Vagina (tissue), 2 donors: Measurements from ENCODE around the gene ENTPD1. TPM values are rescaled to one million over a fixed set of nuclear protein-coding genes. Genes with fewer than 3 reads are reported as not detected.

Source experiments
- DNase-seq, 2 donors: peaks; one replicate each; pipeline ENCODE4 v3.0.0-alpha.2; 2017; ENCODE audit errors: extremely low spot score in 2 of 2
- H3K27ac ChIP-seq: fragments of 200-600 bp; sonication (generic); one replicate; pipeline ENCODE4 v1.5.1; 2019
- H3K27me3 ChIP-seq: fragments of 200-600 bp; sonication (generic); one replicate; pipeline ENCODE4 v1.5.1; 2019
- H3K36me3 ChIP-seq, 2 donors: fragments of 200-600 bp; sonication (generic); one replicate each; pipeline ENCODE4 v1.5.1; 2017 to 2019
- H3K4me1 ChIP-seq: fragments of 200-600 bp; sonication (generic); one replicate; pipeline ENCODE4 v1.5.1; 2019
- H3K4me3 ChIP-seq, 2 donors: fragments of 200-600 bp; sonication (generic); 1 replicate in 1 of 2; 2 replicates in 1 of 2; pipeline ENCODE4 v1.5.1; 2016 to 2019
- H3K9me3 ChIP-seq: fragments of 200-600 bp; sonication (generic); one replicate; pipeline ENCODE4 v1.5.1; 2019
- POLR2A ChIP-seq, 2 donors: fragments of 450-650 bp; IDR thresholded peaks; one replicate each; pipeline ENCODE4 v1.6.1; 2017; ENCODE audit warnings: antibody characterized with exemption in 2 of 2, mild to moderate bottlenecking in 2 of 2, moderate library complexity in 2 of 2
- POLR2AphosphoS5 ChIP-seq, 2 donors: sonication (generic); formaldehyde crosslinking; IDR thresholded peaks; one replicate each; pipeline ENCODE4 v1.9.0; 2017; ENCODE audit warnings: antibody characterized with exemption in 2 of 2, mild to moderate bottlenecking in 2 of 2, low read depth in 1 of 2; ENCODE audit not compliant: insufficient read depth in 1 of 2
- intact Hi-C: fragments of 100-400 bp; cut with DNase I; formaldehyde crosslinking; loops from one replicate; pipeline ENCODE4 v1.15.1; 2023
- total RNA-seq: library from RNA; depleted of rRNA; stranded (reverse); fragments of >200 nt; gene quantifications from one replicate; pipeline ENCODE4 v1.2.3, GENCODE V29; 2016
- TF ChIP-seq, protein P1 (sequence below), 3 experiments: fragments of 450-650 bp in 2 of 3; fragments of 200-600 bp in 1 of 3; sonication (generic) in 1 of 3; IDR thresholded peaks; one replicate each; pipeline ENCODE4 v1.5.1; 2017 to 2019; ENCODE audit warnings: antibody characterized with exemption in 3 of 3, mild to moderate bottlenecking in 2 of 3, moderate library complexity in 2 of 3

Gene ENTPD1
- total RNA-seq, 1 donor from 2014 or later = 17.7 TPM

DNA sequence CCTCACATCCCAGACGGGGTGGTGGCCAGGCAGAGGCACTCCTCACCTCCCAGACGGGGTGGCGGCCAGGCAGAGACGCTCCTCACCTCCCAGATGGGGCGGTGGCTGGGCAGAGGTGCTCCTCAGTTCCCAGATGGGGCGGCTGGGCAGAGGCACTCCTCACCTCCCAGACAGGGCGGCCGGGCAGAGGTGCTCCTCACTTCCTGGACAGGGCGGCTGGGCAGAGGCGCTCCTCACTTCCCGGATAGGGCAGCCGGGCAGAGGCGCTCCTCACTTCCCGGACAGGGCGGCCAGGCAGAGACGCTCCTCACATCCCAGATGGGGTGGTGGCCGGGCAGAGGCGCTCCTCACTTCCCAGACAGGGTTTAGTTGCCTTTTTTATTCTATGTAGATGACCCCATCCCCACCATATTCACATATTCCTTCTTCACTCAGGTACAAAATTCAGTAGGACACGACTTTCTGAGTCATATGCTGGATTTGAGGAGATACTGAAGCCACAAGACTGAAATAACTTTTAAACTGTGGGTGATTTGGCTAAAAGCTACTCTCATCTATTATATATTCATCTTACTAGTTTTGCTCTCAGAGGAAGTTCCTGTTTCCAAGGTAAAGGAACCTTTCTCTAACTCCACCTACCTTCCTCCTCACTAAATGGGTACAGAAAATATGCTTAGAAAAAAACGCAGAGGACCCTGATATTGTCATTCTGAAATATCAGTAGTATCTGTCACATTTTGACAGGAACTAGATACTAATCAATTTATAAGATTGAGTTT is 54.4 kb downstream of the ENTPD1 start:
- Histone ChIP-seq H3K4me1 (peaks cover 8% of the 10 kb centered on the region), H3K4me3 (no peak overlapping the region), H3K27ac (no peak overlapping the region), H3K36me3 (no peaks in the 10 kb centered on the region), H3K27me3 (no peaks in the 10 kb centered on the region), H3K9me3 (no peaks in the 10 kb centered on the region)
- TF ChIP-seq, protein P1, sequence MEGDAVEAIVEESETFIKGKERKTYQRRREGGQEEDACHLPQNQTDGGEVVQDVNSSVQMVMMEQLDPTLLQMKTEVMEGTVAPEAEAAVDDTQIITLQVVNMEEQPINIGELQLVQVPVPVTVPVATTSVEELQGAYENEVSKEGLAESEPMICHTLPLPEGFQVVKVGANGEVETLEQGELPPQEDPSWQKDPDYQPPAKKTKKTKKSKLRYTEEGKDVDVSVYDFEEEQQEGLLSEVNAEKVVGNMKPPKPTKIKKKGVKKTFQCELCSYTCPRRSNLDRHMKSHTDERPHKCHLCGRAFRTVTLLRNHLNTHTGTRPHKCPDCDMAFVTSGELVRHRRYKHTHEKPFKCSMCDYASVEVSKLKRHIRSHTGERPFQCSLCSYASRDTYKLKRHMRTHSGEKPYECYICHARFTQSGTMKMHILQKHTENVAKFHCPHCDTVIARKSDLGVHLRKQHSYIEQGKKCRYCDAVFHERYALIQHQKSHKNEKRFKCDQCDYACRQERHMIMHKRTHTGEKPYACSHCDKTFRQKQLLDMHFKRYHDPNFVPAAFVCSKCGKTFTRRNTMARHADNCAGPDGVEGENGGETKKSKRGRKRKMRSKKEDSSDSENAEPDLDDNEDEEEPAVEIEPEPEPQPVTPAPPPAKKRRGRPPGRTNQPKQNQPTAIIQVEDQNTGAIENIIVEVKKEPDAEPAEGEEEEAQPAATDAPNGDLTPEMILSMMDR (IDR thresholded peaks at IDR 0.05) = no peak
- TF ChIP-seq POLR2AphosphoS5 (IDR thresholded peaks at IDR 0.05; ENCODE audit: insufficient read depth in 1 of 2, low read depth in 1 of 2) (no peak), POLR2A (IDR thresholded peaks at IDR 0.05) (no peak)
- DNase-seq = no peak
- intact Hi-C loops = no loop called here

- no peak for DNase-seq
- Histone ChIP-seq H3K36me3 (no peaks in the 10 kb centered on the region), H3K4me3 (no peak overlapping the region), H3K4me1 (peaks cover 8% of the 10 kb centered on the region), H3K27me3 (no peaks in the 10 kb centered on the region), H3K27ac (peak overlapping the region; percentile 6), H3K9me3 (no peaks in the 10 kb centered on the region)
- intact Hi-C loops = no loop called here
- TF ChIP-seq, protein P1 (IDR thresholded peaks at IDR 0.05) = no peak
- TF ChIP-seq POLR2A (IDR thresholded peaks at IDR 0.05) = no peak
- TF ChIP-seq POLR2AphosphoS5 (IDR thresholded peaks at IDR 0.05; ENCODE audit: insufficient read depth in 1 of 2, low read depth in 1 of 2) = no peak
Measured at GRCh38 chr10:95813054-95813685, 57.2 kb downstream of the ENTPD1 start.

- H3K4me1 ChIP-seq = peaks cover 8% of the 10 kb centered on the region
- H3K9me3 ChIP-seq = no peaks in the 10 kb centered on the region
- no peaks in the 10 kb centered on the region for H3K27me3 ChIP-seq
- H3K27ac ChIP-seq = no peak overlapping the region
- no peak for DNase-seq
- TF ChIP-seq, protein P1 (IDR thresholded peaks at IDR 0.05) = no peak
- intact Hi-C loops = no loop called here
- H3K36me3 ChIP-seq = no peaks in the 10 kb centered on the region
- no peak overlapping the region for H3K4me3 ChIP-seq
Measured at GRCh38 chr10:95814011-95814727, 58.2 kb downstream of the ENTPD1 start.

DNA sequence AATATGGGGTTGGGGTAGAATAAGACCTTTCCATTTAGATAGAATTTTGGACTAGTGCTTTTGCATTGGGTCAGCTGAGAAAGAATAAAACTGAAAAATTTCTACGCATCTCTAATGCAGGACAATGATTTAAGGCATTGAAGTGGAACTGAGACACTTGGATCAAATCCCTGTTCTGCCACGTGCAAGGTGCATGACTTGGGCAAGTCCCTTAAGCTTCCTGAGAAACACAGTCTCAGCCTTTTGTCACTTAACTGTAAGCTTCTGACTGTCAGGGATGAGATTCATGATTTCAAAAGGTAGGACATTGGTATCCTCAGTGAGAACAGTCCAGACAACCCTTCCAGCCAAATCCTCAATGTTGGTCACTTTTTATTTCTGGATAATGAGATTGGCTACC is 59.2 kb downstream of the ENTPD1 start:
- H3K4me1 ChIP-seq = peaks cover 8% of the 10 kb centered on the region
- no peaks in the 10 kb centered on the region for H3K27me3 ChIP-seq
- intact Hi-C loops = no loop called here
- TF ChIP-seq POLR2AphosphoS5 (IDR thresholded peaks at IDR 0.05; ENCODE audit: insufficient read depth in 1 of 2, low read depth in 1 of 2) = no peak
- no peak for DNase-seq
- no peaks in the 10 kb centered on the region for H3K36me3 ChIP-seq
- no peaks in the 10 kb centered on the region for H3K9me3 ChIP-seq
- no peak overlapping the region for H3K4me3 ChIP-seq
- H3K27ac ChIP-seq = no peak overlapping the region

GRCh38 chr10:95815701-95816240 is 59.8 kb downstream of the ENTPD1 start:
- DNase-seq = no peak
- no peaks in the 10 kb centered on the region for H3K9me3 ChIP-seq
- TF ChIP-seq, protein P1 (IDR thresholded peaks at IDR 0.05) = no peak
- no peak for TF ChIP-seq POLR2A (IDR thresholded peaks at IDR 0.05)
- intact Hi-C loops = no loop called here
- no peak overlapping the region for H3K4me3 ChIP-seq
- H3K4me1 ChIP-seq = peaks cover 8% of the 10 kb centered on the region
- no peaks in the 10 kb centered on the region for H3K27me3 ChIP-seq
- H3K27ac ChIP-seq = no peak overlapping the region
- no peaks in the 10 kb centered on the region for H3K36me3 ChIP-seq
